Panc1 (cell line): ENCODE data around the gene DIPK1B. TPM values are rescaled to one million over a fixed set of nuclear protein-coding genes. Genes with fewer than 3 reads are reported as not detected.
"Not testable (repeated sequence)": the region's sequence is repeated elsewhere in the genome, so short reads cannot be mapped to it uniquely, and the experiment has no call there.

ENCODE experiments used
- ATAC-seq: fragments of 200-7000 bp; cut with Tn5 transposase; 2 replicates; pipeline ENCODE4 v1.9.1; 2020; ENCODE audit warnings: mild to moderate bottlenecking, moderate library complexity
- BruUV-seq: library from RNA; stranded (reverse); fragments of 400-500 nt; replicated peaks from 2 replicates; lab custom pipeline; 2021; lab: Mats Ljungman, UMichigan
- CTCF ChIA-PET: fragments of 300-600 bp; sonication (Branson Sonifier 250); formaldehyde crosslinking; loops from one replicate; lab custom pipeline; 2022; ENCODE audit warnings: antibody characterized with exemption; lab: Charles Lee
- POLR2A ChIA-PET: fragments of 300-600 bp; sonication (Branson Sonifier 250); formaldehyde crosslinking; loops from one replicate; lab custom pipeline; 2022; ENCODE audit warnings: antibody characterized with exemption; lab: Charles Lee
- DNase-seq: peaks from one replicate; pipeline ENCODE4 v3.0.0-alpha.2; 2010; ENCODE audit warnings: low read depth, low spot score
- H3K27ac ChIP-seq: 2 replicates; pipeline ENCODE4 v1.5.1; 2011; ENCODE audit warnings: mild to moderate bottlenecking, low read length, inconsistent platforms
- H3K27me3 ChIP-seq: fragments of 200-500 bp; sonication (Bioruptor generic); 2 replicates; pipeline ENCODE4 v1.6.0; 2014; ENCODE audit warnings: low read length, inconsistent platforms; ENCODE audit not compliant: control insufficient read depth, insufficient read depth
- H3K36me3 ChIP-seq: fragments of 200-500 bp; sonication (Bioruptor generic); 2 replicates; pipeline ENCODE4 v1.5.1; 2014; ENCODE audit warnings: inconsistent platforms, mild to moderate bottlenecking, low read length, moderate library complexity; ENCODE audit not compliant: control insufficient read depth, insufficient read depth
- H3K4me1 ChIP-seq: 2 replicates; pipeline ENCODE4 v1.5.1; 2011; ENCODE audit warnings: inconsistent platforms, mild to moderate bottlenecking, low read length, moderate library complexity; ENCODE audit not compliant: control insufficient read depth, insufficient read depth
- H3K4me3 ChIP-seq, 2 experiments: 2 replicates each; pipeline ENCODE4 v1.5.1; 2011 to 2012; ENCODE audit warnings: low read depth in 2 of 2, low read length in 2 of 2, mild to moderate bottlenecking in 2 of 2, inconsistent platforms in 1 of 2, moderate library complexity in 1 of 2
- H3K9me3 ChIP-seq: fragments of 200-500 bp; sonication (Bioruptor generic); 2 replicates; pipeline ENCODE4 v1.5.1; 2014; ENCODE audit warnings: low read depth, mild to moderate bottlenecking, inconsistent platforms, low read length, moderate library complexity; ENCODE audit not compliant: control insufficient read depth, insufficient read depth
- CTCF ChIP-seq: fragments of 450-650 bp; IDR thresholded peaks from 2 replicates; pipeline ENCODE4 v1.5.1; 2017; ENCODE audit warnings: mild to moderate bottlenecking
- POLR2AphosphoS5 ChIP-seq: IDR thresholded peaks from 2 replicates; pipeline ENCODE4 v1.6.1; 2012; ENCODE audit warnings: mild to moderate bottlenecking, low read depth, low read length, moderate library complexity
- REST ChIP-seq, 2 experiments: IDR thresholded peaks; 2 replicates each; pipeline ENCODE4 v1.6.1; 2011 to 2012; ENCODE audit warnings: low read depth in 2 of 2, control low read depth in 1 of 2, low read length in 1 of 2, mild to moderate bottlenecking in 1 of 2, moderate library complexity in 1 of 2; ENCODE audit not compliant: insufficient read depth in 1 of 2
- SIN3A ChIP-seq: IDR thresholded peaks from 2 replicates; pipeline ENCODE4 v1.6.1; 2012; ENCODE audit warnings: low read depth, mild to moderate bottlenecking, low read length, moderate library complexity, borderline replicate concordance; ENCODE audit not compliant: insufficient read depth
- TCF7L2 ChIP-seq: IDR thresholded peaks from 2 replicates; pipeline ENCODE4 v1.6.1; 2011; ENCODE audit warnings: mild to moderate bottlenecking, low read depth, low read length, inconsistent platforms
- in situ Hi-C: cut with HindIII; loops from 2 replicates; pipeline ENCODE4 v1.10.0; 2016; ENCODE audit warnings: low sequenced_read_pairs, low pct_unique_long_range_greater_than_20kb
- intact Hi-C: fragments of 100-400 bp; cut with micrococcal nuclease; formaldehyde crosslinking; loops from one replicate; pipeline ENCODE4 v1.10.0; 2022; ENCODE audit not compliant: unreplicated experiment
- total RNA-seq: library from RNA; stranded (reverse); gene quantifications from one replicate; pipeline ENCODE4 v1.2.1, GENCODE V29; 2021; ENCODE audit not compliant: unreplicated experiment

DIPK1B gene
- total RNA-seq, 1 experiment from 2014 or later, result 10.6 TPM

DNA sequence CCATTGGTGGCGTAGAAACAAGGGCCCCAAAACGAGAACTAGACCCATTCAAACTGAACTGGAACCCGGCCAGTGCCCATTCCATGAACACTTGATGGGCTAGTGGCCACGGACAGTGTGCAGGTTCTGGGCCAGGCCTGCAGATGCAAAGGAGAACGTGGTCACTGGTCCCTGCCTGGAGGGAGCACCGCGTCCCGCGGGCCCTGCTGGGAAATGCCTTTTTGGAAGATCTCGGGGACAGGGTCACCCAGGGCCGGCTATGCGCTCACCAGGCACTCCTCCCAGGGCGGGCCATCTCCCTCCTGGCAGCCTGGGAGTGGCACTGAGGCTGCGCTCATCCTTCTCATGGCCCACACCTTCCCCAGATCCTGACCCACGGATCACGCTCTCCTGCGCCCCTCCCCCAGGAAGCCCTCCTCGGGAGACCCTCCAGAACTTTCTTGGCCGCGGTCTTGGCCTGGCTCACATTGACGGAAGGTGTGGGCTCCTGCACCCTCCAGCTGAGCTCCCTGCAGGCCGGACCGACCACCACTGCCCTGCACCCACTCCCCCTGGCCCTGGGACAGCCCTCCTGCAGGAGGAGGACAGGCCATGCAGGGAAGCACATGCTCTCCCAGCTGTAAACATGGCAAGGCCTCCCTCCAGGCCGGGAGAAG is 2.8 kb upstream of the DIPK1B start:
- Histone ChIP-seq H3K27me3 (no peaks in the 10 kb centered on the region), H3K9me3 (no peaks in the 10 kb centered on the region), H3K36me3 (no peaks in the 10 kb centered on the region), H3K4me3 (no peak overlapping the region), H3K27ac (no peak overlapping the region), H3K4me1 (peaks cover 6% of the 10 kb centered on the region)
- BruUV-seq, result no TSS peak
- intact Hi-C loops (no loop called here), in situ Hi-C loops (no loop called here)
- ChIA-PET POLR2A (no interaction called here), CTCF (no interaction called here)
- no peak for TF ChIP-seq CTCF
- no peak for TF ChIP-seq REST (IDR thresholded peaks at IDR 0.05; ENCODE audit: insufficient read depth in 1 of 2, low read depth in 2 of 2, low read length in 1 of 2)
- TF ChIP-seq SIN3A, result no peak
- TF ChIP-seq TCF7L2, result no peak
- TF ChIP-seq POLR2AphosphoS5, result no peak
- no peak for ATAC-seq
- DNase-seq, result no peak

DNA sequence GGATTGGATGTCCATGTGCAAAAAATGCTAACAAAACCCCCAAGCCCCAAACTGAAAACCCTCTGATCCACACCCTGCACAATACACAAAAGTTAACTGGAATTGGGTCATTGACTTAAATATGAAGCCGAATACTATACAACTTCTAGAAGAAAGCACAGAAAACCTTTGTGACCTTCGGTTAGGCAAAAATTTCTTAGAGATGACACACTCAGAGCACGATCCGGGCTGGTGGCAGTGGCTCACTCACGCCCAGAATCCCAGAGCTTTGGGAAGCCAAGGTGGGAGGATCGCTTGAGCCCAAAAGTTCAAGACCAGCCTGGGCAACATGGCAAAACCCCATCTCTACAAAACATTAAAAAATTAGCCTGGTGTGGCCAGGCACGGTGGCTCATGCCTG is 1.8 kb upstream of the DIPK1B start:
- no peak for TF ChIP-seq CTCF
- BruUV-seq, result no TSS peak
- DNase-seq (no peak), ATAC-seq (no peak)
- Histone ChIP-seq H3K4me1 (peaks cover 6% of the 10 kb centered on the region), H3K36me3 (no peaks in the 10 kb centered on the region), H3K9me3 (no peaks in the 10 kb centered on the region), H3K27ac (no peak overlapping the region), H3K4me3 (no peak overlapping the region), H3K27me3 (no peaks in the 10 kb centered on the region)
- ChIA-PET CTCF (no interaction called here), POLR2A (no interaction called here)
- intact Hi-C loops (no loop called here), in situ Hi-C loops (no loop called here)

GRCh38 chr9:136711219-136711648 is 1.1 kb upstream of the DIPK1B start:
- H3K4me3 ChIP-seq, CTCF ChIA-PET, H3K27ac ChIP-seq, BruUV-seq, POLR2A ChIA-PET, H3K36me3 ChIP-seq, ATAC-seq, H3K4me1 ChIP-seq, H3K9me3 ChIP-seq, H3K27me3 ChIP-seq, DNase-seq, intact Hi-C loops, in situ Hi-C loops: not testable (repeated sequence)
